DMS153 treated with DMSO at 0.1 percent for 48 hours (cell line): ENCODE results near the gene ACACB.

ENCODE experiments used
- DNase-seq: peaks from one replicate; lab custom pipeline; 2025; ENCODE audit not compliant: unreplicated experiment; lab: John Stamatoyannopoulos, UW

ACACB gene

DNA sequence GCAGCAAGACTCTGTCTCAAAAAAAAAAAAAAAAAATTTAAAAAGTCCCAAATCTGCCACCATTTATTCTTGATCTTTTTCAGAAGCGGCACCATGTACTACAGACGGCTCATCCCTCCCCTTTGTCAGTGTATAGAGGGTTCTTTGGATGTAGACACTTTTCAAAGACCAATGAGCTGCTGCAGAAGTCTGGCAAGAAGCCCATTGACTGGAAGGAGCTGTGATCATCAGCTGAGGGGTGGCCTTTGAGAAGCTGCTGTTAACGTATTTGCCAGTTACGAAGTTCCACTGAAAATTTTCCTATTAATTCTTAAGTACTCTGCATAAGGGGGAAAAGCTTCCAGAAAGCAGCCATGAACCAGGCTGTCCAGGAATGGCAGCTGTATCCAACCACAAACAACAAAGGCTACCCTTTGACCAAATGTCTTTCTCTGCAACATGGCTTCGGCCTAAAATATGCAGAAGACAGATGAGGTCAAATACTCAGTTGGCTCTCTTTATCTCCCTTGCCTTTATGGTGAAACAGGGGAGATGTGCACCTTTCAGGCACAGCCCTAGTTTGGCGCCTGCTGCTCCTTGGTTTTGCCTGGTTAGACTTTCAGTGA is 6.5 kb upstream of the ACACB start:
- no peak for DNase-seq

DNA sequence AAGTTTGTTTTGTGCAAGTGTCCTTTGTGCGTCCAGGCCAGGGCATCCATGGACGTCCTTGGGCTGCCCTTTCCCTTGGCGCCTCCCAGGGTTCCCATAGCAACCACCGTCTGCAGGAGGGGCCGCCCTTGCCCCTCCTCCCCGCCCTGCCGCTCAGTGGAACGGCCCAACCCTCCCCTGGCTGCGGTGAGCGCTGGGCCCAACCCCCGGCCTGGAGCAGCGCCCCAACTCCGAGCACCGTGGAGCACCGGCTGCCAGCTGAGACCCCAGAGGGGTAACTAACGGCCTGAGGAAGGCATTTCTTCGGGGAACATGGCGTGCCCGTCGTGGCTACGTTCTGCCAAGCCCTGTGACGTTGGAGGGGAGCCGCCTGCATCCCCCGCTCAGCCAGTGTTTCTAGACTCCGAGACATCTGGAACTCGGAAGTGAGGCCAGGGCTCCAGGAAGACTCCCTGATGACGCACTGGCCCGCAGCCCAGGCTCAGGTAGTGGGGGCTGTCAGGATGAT is 5.3 kb upstream of the ACACB start:
- no peak for DNase-seq

DNA sequence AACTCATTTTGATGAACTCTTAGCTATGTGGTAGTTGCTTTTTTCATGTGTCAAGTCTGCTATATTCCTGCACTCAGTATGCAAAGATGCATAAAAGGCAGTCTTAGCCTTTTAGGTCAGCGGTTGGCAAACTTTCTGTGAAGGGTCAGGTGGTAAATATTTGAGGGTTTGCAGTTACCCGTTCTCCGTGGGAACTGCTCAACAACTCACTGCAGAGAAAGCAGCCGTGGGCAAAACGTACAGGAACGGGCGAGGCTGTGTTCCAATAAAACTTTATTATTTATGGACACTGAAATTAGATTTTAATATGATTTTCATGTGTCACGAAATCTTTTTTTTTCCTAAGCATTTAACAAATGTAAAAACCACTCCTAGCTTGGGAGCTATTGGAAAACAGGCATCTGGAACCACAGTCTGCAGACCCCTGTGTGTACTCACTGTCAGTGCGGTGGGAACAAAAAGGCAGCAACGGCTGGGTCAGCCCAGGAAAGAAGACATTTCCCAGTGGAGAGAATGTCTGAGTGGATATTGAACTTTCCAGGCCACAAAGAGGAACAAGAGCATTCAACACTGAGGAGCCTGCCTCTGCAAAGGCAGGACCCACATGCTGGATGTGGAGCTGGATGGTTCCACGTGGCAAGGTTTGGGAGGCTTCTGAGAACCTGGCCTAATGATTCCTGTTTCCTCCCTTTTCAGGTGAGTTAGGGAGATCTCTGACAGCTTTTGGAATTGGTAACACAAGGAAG is 3.5 kb upstream of the ACACB start:
- DNase-seq: no peak

DNA sequence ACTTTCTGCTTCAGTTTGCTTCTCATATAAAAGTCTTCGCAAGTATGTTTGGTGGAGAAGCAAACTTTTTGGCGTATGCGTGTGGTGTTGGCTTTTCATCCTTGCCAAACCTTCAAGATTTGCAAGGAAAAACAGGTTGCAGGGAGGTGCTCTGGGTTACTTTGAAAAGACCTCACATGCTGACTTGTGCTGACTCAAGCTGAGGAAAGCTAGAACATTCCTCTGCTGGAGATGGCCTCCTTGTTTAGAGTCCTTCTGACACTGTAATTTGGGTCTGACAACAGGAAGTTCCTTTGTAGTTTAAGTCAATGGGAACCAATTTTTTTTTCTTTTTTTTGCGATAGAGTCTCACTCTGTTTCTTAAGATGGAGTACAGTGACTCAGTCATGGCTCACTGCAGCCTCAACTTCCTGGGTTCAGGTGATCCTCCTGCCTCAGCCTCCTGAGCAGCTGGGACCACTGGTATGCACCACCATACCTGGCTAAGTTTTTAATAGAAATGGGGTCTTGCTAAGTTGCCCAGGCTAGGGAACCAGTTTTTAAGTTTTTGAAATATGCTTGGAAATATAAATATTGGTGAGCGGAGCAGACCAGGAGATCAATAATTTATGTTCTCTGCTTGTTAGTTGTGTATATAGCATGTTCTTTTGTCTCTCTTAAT is 2.6 kb upstream of the ACACB start:
- no peak for DNase-seq

DNA sequence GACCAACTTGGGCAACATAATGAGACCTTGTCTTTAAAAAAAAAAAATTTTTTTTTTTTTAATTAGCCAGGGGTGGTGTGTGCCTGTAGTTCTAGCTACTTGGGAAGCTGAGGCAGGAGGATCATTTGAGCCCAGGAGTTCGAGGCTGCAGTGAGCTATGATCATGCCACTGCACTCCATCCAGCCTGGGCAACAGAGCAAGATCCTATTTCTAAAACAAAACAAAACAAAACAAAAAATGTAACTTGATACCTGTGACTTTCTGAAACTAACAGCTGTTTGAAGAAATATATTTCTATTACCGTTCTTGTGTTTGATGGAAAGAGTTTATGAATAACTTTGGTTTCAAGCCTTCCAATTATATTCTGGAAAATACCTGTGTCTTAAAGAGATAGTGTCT is 1.7 kb upstream of the ACACB start:
- no peak for DNase-seq

DNA sequence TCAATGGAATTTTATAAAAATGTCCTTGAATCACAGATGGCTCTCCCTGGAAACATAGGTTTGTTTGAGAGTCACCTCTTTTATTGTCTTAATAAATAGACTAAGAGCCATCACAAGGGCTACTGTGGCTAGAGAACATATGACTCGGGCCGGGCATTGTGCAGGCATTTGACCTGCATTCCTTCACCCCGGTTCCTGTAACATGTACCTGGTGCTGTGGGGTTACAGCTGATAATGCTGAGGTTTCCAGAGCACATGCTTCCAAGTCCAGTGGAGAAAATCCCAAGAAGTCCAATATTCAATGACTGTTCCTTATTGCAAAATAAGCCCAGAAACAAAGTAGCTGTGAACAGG is 1.0 kb upstream of the ACACB start:
- no peak for DNase-seq

DNA sequence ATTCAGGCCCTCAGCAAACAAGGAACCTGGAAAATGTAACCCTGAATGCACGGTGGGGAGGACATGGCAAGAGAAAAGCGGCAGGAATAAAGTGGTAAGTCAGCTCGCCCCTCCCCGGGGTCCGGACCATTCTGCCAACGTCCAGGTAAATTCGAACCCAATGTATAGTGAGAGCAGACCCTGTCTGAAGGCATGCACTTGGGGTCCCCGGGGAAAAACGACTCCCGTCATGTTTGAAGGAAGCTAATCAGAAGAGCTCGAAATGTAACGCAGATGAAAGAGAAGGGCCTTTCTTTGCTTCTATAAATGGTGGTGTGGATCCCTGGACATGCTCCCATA is 193 bp downstream of the ACACB start:
- no peak for DNase-seq

DNA sequence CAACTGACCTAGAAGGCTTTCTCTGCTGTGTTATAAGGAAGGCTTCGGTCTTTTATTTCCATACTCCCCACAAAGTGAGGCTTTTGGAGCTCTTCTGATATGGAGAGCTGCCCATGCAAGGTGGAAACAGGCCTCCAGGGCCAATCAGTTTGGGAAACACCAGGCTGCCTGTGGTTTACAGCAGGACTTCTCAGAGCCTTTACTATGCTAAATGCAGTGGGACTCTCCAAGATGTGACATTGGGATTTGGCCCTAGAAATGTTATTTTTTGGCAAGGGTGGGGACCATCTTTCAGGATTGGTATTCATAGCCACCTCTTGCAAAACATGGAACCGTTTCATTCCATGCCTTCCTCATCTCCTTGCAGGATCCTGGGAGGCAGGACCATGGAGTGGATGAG is 3.7 kb downstream of the ACACB start:
- no peak for DNase-seq

DNA sequence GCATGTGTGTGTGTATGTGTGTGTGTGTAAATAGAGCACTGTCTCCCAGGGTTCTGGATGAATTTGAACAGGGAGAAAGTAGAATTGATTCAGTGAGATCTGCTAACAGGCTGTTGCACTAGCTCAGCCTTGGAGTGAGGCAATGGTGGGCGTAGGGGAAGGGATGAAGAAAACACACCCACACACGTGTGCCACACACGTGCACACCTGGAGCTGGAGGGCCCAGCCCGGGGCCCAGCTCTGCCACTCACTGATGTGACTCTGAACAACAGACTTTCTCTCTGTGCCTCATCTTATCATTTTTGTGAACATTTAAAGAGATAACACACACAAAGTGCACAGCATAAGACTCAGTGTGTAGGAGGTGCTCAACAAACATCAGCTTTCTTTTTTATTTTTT is 4.2 kb downstream of the ACACB start:
- no peak for DNase-seq

DNA sequence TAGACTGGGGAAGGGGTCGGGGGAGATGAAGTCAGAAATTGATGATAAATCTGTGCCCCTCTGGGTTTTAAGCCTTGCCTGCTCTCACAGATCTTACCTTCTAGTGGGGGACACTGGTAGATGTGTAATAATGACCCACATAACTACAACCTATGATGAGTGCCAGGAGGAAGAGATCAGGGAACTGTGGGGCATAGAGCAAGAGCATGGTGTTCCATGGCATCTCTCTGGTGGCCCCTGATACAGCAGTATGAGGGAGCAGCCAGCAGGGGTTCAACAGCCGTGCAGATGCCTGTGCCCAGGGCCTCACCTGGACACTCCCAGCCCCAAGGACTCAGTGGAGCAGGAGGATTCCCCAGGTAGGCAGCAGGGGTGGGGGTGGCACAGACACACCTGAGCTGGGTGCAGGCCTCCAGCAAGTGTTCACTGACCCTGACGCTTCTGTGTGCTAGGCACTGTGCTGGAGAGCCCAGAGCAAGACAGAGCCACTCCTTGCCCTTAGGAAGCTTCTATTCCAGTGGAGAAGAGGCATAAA is 5.0 kb downstream of the ACACB start:
- no peak for DNase-seq

DNA sequence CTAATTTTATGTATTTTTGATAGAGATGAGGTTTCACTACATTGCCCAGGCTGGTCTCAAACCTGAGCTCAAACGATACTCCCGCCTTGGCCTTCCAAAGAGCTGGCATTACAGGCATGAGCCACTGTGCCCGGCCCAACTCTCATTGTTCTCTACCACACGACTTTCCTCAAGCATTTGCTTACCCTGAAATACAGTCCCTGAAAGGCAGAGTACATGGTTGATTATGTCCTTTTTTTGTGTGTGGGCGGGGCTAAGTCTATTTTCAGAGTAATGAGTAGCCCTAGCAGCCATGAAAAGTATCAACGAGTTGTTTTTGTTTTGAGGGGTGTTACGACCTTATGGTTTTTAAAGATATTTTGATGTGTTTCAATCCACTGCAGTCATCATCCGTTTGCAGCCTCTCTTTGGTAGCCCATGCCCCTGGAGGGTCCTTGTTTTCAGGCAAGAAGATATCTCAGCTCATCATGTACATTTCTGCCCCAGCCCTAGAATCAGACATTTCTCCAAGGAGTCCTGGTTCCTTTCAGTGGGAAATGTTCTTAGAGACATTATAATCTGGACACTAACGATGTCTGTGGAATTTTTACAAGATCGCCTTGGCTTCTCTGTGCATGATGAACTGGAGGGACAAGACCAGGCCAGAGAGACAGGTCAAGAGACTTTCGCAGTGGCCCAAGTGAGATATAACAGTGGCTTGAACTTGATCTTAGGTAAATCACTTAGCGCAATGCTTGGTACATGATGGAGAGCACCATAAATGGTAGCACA is 8.7 kb downstream of the ACACB start:
- no peak for DNase-seq

DNA sequence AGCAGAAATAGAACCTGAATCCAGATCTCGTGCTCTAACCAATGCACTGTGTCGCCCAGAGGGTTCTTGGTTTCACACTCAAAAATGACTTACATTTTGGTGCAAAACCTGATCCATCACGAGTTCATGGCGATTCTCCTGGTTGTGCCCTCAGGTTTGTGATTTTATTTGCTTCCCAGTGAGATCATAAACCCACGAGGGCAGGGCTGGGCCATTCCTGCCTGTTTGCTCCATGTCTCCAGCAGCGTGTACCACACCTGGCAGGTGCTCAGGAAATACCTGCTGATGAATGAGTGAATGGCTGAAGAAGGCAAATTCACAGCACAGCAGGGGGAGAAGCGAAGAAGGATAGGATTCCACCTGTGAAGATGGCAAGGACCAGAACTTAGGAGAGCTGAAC is 9.4 kb downstream of the ACACB start:
- no peak for DNase-seq

DNA sequence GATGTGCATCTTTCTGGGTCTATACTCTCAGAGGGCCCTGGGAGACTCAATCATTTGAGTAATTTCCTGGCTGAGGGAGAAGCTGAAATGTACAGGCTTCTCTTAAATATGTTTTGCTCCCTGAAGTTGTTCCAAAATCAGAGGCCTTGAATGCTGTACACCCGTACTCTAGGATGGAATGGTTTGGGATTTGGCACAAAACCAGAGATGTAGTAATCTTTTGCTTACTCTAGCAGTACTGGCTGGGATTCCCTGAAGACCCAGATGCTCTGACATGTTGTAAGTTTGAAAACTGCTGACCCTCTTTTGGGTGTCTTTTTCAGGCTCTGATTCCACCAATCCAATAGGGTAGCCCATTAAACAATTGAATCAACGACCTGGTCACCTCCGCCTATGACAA is 10.4 kb downstream of the ACACB start:
- DNase-seq: no peak

DNA sequence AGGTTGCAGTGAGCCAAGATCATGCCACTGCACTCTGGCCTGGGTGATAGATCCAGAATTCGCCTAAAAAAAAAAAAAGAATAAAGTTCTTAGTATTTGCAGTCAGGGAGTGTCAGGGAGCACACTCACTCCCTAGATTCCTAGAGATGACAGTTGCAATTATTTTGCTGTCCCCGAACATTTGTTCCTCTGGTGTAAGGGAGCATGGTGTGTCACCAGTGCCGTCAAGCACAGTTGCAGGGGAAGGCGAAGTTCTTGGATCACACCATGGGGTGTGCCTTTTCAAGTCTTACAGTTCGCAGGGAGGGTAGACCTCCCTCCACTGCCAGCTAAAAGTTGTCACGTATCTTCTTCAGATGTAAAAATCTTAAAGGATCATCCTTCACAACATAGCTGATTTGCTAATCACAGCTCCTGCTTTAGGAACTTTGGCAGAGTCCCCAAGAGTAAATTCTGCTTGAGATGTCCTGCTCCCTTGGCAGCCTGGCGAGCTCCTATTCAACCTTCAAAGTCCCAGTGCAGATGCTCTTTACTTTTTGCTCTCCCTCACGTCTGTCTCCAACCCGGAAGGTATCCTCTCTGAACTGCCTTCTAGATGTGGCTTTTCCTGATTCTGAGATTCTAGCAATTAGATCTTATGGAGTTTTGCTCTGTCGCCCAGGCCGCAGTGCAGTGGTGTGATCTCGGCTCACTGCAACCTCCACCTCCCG is 11.3 kb downstream of the ACACB start:
- DNase-seq: no peak

DNA sequence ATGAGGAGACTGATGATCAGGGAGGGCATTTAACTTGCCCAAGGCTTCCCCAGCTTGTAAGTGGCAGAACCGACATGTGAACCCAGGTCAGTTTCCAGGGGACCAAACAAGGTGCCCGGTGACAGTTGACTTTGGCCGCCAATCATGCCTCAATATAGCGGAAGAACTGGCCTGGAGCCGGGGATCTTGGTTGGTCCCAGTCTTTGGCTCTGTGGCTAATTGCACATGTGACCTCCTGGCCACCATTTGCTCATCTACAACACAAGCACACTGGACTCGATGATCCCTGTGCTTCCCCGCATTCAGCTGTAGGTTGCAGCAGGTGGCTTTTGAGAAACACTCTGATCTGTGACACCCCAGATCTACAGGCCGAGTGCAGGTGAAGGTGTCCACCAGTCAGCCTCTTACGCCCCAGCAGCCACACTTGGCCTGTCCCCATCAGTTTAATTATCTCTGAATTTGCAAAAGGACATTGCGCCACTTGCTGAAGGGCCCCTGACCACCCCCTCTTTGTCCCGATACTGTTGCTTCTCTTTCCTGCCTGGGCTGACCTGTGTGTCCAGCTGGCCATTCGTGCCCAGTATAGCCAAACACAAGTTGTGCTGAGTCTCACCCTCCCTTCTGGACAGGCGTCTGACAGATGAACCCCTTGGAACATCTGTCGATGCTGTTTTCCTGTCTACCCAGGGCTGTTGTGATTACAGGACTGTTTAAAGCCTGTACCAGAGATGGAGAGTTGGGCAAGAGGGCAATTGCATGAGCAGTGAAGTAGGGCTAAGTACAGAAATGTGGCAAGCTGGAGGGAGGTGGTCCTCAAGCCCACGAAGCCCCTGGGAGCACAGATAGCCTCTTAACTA is 14.1 kb downstream of the ACACB start:
- no peak for DNase-seq

DNA sequence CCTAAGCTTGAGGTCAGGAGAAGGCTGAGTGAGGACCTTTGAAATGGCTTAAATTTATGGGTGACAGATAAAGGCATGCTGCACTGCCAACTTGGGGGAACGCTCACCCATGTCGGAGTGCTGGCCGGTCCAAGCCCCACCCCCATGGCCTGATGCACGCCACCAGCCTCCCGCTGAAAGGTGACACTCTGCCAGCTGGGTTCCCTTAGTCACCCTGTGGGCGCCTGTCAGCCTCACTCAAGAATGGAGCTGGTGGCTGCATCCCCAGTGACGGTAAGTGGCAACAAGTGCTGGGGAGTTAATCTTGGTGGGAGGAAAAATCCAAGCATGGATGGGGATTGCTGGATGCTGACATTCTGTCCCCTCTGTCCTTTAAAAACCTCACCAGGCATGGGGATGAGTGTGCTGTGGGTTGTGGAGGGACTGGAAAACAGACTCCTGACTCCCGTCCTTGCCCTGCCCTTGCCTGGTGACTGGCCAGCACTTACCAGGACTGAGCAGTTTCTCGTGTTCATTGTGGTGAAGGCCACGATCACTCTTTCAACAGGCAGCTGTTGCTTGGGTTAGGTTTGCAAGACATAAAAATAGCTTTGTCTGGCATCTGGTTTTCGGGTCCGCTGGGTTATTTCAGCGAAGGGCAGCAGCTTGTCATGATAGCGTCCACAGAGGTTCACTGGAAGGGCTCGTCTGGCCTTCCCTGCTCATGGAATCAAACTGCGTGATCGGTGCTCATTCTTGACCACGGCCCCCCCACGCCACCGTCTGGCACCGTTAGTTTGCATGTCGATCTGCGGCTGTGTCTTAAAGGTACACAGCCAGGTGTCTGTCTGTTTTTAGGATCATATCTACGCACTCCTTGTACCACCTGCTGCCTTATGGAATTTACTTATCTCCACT is 15.0 kb downstream of the ACACB start:
- DNase-seq: no peak

DNA sequence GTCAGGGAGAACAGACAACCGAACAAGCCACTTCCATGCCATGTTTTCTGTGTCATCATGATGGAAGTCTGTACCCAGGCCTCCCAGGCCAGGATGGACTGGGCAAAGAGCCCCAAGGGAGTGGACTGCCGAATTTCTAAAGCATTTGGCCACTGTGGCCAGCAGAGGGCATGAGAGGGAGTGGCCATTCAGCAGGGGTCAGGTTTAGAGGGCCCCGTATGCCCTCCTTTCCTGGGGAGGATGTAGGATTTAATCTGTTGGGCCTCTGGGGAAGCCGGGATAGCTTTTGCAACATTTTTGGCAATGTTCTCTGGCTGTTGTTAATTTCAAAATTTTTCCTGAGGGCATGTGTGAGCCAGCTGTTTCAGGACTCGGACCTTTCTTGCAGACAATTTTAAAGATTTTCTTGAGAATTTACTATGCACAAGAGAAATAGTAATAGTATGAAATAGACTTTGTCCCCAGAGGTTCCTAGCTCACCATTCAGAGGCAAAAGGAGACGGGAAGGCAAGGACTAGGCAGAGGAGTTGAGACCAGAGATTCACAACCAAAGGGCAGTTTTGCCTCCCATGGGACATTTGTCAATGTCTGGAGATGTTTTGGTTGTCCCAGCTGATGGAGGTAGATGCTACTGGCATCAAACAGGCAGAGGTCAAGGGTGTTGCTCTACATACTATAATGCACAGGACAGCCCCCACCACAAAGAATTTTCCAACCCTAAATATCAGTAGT is 18.0 kb downstream of the ACACB start:
- DNase-seq: no peak

DNA sequence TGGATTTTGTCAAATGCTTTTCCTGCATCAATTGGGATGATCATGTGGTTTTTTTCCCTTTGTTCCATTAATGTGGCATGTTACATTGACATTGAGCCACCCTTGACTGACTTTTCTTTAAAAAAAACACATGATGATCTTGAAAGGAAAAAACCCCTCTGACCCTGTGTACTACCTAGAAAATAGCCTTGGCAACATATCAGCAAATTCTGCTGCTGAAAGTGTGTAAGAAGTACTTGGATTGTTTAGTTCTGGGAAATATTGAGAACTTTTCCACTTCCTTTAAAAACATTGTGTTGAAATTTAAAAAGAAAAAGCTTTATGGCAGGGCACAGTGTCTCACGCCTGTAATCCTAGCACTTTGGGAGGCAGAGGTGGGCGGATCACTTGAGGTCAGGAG is 20.7 kb downstream of the ACACB start:
- no peak for DNase-seq
